Measurements from ENCODE around the gene SLC25A42.
"Not testable (repeated sequence)": the region's sequence is repeated elsewhere in the genome, so short reads cannot be mapped to it uniquely, and the experiment has no call there.

SLC25A42 gene, protein sequence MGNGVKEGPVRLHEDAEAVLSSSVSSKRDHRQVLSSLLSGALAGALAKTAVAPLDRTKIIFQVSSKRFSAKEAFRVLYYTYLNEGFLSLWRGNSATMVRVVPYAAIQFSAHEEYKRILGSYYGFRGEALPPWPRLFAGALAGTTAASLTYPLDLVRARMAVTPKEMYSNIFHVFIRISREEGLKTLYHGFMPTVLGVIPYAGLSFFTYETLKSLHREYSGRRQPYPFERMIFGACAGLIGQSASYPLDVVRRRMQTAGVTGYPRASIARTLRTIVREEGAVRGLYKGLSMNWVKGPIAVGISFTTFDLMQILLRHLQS

GRCh38 chr19:19063183-19064097, at the start of gene SLC25A42:
Gene SLC25A42 (plus strand): TSS chr19:19063994. CDS start chr19:19096125, 32,131 bp downstream.
- peak; percentile 99 for DNase-seq (ENCODE audit: low spot score)

GRCh38 chr19:19021115-19021514, 42.7 kb upstream of the SLC25A42 start:
- DNase-seq (ENCODE audit: low spot score), result no peak

DNA sequence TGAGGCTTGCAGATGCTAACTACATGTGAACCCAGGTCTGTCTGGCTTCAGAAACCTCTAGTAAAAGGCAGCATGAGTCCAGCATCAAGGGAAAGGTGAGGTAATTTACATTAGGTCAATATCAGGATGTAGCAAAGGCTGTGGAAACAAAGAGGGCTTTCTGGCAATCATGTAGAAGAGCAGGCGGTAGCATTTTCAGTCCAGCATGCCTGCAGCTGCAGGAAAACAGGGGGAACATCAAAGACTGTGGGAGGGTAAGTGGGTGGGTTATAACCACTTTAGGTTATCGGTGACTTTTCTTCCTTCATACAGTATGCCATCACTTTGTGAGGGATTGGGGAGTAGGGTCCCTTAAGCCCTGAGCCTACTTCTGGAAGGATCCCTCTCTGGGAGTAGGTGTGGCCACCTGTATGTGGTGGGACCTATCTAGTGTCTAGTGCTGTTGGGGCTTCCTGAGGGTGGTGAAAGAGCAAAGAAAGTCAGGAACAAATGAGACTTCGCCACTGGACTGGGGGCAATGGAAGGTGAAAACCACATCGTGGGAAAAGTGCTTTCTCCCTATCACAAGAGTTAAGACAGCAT, 41.3 kb upstream of the SLC25A42 start:
- DNase-seq (ENCODE audit: low spot score), result no peak

- DNase-seq (ENCODE audit: low spot score), result not testable (repeated sequence)
Observed at GRCh38 chr19:19023376-19023775, 40.4 kb upstream of the SLC25A42 start.

- no peak for DNase-seq (ENCODE audit: low spot score)
Observed at GRCh38 chr19:19025861-19026260, 37.9 kb upstream of the SLC25A42 start.

DNA sequence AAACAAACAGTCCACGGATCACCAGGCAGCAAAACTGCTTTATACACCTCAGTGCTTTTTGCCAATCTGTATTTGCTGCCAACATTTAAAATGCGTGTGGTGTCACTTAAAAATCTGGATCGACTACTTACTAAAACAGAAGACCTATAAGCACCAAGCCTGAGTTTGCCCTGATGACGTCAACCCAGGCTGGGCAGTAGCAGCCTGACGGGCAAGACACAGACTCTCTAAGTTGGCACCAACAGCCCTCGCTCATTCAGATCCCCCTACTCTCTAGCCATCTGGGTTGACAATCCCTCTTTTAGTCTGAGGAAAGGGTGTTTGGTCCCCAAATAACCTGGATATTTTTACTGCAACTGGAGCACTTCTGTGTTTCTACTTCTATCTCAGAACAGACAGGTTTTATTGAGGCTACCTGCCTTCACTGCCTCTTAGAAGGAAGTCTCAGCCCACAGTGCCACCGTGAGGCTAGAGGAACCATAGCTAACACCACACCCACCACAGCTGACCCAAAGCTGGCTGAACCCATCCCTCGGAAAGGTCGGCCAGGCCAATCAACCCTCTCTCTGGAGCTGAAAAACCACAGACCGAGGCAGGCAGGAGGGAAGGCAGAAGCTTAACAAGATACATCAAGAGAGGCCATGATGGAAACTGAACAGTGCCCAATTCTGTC, 37.4 kb upstream of the SLC25A42 start:
- DNase-seq (ENCODE audit: low spot score), result no peak

- no peak for DNase-seq (ENCODE audit: low spot score)
Observed at GRCh38 chr19:19027228-19027627, 36.6 kb upstream of the SLC25A42 start.

- no peak for DNase-seq (ENCODE audit: low spot score)
Observed at GRCh38 chr19:19028526-19028925, 35.3 kb upstream of the SLC25A42 start.

GRCh38 chr19:19031891-19032290, 31.9 kb upstream of the SLC25A42 start:
- DNase-seq (ENCODE audit: low spot score), result no peak

- peak; percentile 92 for DNase-seq (ENCODE audit: low spot score)
Observed at GRCh38 chr19:19032420-19033175, 31.2 kb upstream of the SLC25A42 start.

- no peak for DNase-seq (ENCODE audit: low spot score)
Observed at GRCh38 chr19:19033176-19033425, 30.7 kb upstream of the SLC25A42 start.

GRCh38 chr19:19033426-19034203, 30.2 kb upstream of the SLC25A42 start, which contains the start of the genes ARMC6 and SUGP2:
Gene ARMC6 (plus strand): TSS chr19:19033603. CDS start chr19:19034210, 607 bp downstream.
Gene SUGP2 (minus strand): TSS chr19:19033517. CDS start chr19:19031071, 2,446 bp downstream.
- DNase-seq (ENCODE audit: low spot score), result peak; percentile 87

DNA sequence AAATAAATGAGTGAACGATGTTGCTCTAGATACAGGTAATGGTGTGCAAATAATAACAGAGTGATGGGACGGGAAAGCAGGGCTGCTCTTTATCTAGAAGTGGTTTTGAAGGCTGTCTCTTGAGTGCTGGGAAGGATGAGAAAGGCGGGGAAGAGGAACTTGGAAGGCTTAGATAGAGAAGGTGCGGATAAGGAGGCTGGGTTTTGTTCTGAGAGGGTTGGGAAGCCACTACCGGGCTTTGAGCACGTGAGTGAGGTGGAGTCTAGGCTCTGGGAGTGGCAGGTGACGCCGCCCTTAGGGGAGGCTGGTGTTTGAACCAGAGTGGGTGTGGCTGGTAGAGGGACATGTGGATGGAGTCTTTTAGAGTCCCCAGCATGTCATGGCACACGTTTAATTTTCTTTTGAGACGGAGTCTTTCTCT, 29.6 kb upstream of the SLC25A42 start:
- DNase-seq (ENCODE audit: low spot score), result peak; percentile 87

GRCh38 chr19:19039901-19040300, 23.9 kb upstream of the SLC25A42 start:
- peak; percentile 28 for DNase-seq (ENCODE audit: low spot score)

GRCh38 chr19:19040417-19040816, 23.4 kb upstream of the SLC25A42 start:
- no peak for DNase-seq (ENCODE audit: low spot score)

- no peak for DNase-seq (ENCODE audit: low spot score)
Observed at GRCh38 chr19:19042732-19043280, 21.0 kb upstream of the SLC25A42 start.

GRCh38 chr19:19043481-19043880, 20.3 kb upstream of the SLC25A42 start:
- DNase-seq (ENCODE audit: low spot score), result no peak

DNA sequence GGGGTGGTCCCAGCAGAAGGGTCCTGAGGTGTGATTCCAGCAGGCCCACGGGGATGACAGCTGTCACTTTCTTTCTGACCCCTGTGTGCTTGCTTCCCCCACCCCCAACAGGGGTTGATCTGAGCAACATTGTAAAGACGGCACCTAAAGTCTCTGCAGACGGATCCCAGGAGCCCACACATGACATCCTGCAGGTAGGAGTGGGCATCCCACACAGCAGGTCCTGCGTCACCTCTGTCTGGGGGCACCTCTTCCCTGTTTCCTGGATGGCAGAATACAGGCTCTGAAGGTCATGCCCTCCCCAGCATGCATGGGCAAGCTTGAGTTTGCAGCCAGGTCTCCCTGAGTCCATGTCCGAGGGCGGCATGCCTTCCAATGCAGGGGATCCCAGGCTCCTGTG, 19.9 kb upstream of the SLC25A42 start:
- DNase-seq (ENCODE audit: low spot score), result no peak

DNA sequence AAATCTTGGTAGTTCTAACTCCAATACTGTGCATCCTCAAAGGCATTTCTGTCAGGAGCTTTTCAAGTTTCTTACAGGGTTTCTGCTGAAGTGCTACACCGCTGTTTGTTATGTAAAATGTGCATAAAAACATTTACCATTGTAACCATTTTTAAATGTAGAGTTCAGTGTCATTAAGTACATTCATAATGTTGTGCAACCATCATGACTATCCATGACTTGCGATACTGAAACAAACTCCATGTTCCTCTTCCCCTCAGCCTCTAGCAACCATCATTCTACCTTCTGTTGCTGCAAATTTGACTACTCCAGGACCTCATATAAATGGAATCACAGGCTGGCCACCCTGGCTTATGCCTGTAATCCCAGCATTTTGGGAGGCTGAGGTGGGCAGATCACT, 14.4 kb upstream of the SLC25A42 start:
- no peak for DNase-seq (ENCODE audit: low spot score)

- DNase-seq (ENCODE audit: low spot score), result no peak
Observed at GRCh38 chr19:19050104-19050503, 13.7 kb upstream of the SLC25A42 start.
